Sigmoid colon (tissue), 7 donors: ENCODE measurements around the gene TSNAXIP1. TPM values are rescaled to one million over a fixed set of nuclear protein-coding genes. Genes with fewer than 3 reads are reported as not detected.

Source experiments
- DNase-seq: peaks from one replicate; pipeline ENCODE4 v3.0.0-alpha.2; 2019
- H3K27ac ChIP-seq, 4 donors: fragments of 200-600 bp; sonication (generic); one replicate each; pipeline ENCODE4 v1.5.1; 2016 to 2019; ENCODE audit warnings: mild to moderate bottlenecking in 1 of 4
- H3K27me3 ChIP-seq, 3 donors: fragments of 200-600 bp; sonication (generic); one replicate each; pipeline ENCODE4 v1.5.1; 2019; ENCODE audit warnings: mild to moderate bottlenecking in 1 of 3
- H3K36me3 ChIP-seq, 4 donors: fragments of 200-600 bp; sonication (generic); one replicate each; pipeline ENCODE4 v1.5.1; 2016 to 2019
- H3K4me1 ChIP-seq, 4 donors: fragments of 200-600 bp; sonication (generic); one replicate each; pipeline ENCODE4 v1.5.1; 2017 to 2019
- H3K4me3 ChIP-seq, 4 donors: fragments of 200-600 bp; sonication (generic); one replicate each; pipeline ENCODE4 v1.5.1; 2017 to 2019; ENCODE audit warnings: mild to moderate bottlenecking in 2 of 4, moderate library complexity in 1 of 4
- H3K9me3 ChIP-seq, 4 donors: fragments of 200-600 bp in 3 of 4; sonication (generic) in 3 of 4; one replicate each; pipeline versions ENCODE4 v1.5.1 to v1.6.1; 2013 to 2019
- EP300 ChIP-seq, 4 donors: sonication (generic); formaldehyde crosslinking; IDR thresholded peaks; one replicate each; pipeline ENCODE4 v1.6.1; 2017; ENCODE audit warnings: antibody characterized with exemption in 4 of 4
- POLR2A ChIP-seq, 2 donors: fragments of 450-650 bp; IDR thresholded peaks; one replicate each; pipeline ENCODE4 v1.6.1; 2016; ENCODE audit warnings: antibody characterized with exemption in 2 of 2, mild to moderate bottlenecking in 2 of 2, moderate library complexity in 2 of 2
- POLR2AphosphoS5 ChIP-seq, 4 donors: sonication (generic); formaldehyde crosslinking; IDR thresholded peaks; one replicate each; pipeline ENCODE4 v1.6.1; 2017; ENCODE audit warnings: antibody characterized with exemption in 4 of 4
- WGBS, 2 donors: extraction: QIAGEN DNeasy Blood & Tissue Kit; methylation state at CpG; one replicate each; pipeline ENCODE4 v1.1.7; 2013; 5-methylcytosine and 5-hydroxymethylcytosine counted together
- intact Hi-C: fragments of 100-400 bp; cut with DNase I; formaldehyde crosslinking; loops from one replicate; pipeline ENCODE4 v1.15.1; 2023
- polyA plus RNA-seq, 3 donors: library from polyadenylated mRNA; stranded (reverse); fragments of 200-250 nt; gene quantifications; one replicate each; pipeline ENCODE4 v1.2.3, GENCODE V29; 2013
- total RNA-seq, 4 donors: library from RNA; depleted of rRNA; stranded (reverse); fragments of >200 nt; gene quantifications; one replicate each; pipeline ENCODE4 v1.1.0, GENCODE V29; 2016
- TF ChIP-seq, protein P1 (sequence below), 4 experiments: fragments of 450-650 bp in 3 of 4; fragments of 200-600 bp in 1 of 4; IDR thresholded peaks; one replicate each; pipeline ENCODE4 v1.5.1; 2016 to 2019; ENCODE audit warnings: antibody characterized with exemption in 4 of 4, mild to moderate bottlenecking in 3 of 4, moderate library complexity in 2 of 4
- donor health status: healthy with polysubstance abuse.
- donor health status: Bipolar disorder and iron deficiency.
- donor health status: healthy.

Gene TSNAXIP1
- total and polyA plus RNA-seq, 7 donors, result 0.60 to 2.9 (median 1.4) TPM; not detected in 1

DNA sequence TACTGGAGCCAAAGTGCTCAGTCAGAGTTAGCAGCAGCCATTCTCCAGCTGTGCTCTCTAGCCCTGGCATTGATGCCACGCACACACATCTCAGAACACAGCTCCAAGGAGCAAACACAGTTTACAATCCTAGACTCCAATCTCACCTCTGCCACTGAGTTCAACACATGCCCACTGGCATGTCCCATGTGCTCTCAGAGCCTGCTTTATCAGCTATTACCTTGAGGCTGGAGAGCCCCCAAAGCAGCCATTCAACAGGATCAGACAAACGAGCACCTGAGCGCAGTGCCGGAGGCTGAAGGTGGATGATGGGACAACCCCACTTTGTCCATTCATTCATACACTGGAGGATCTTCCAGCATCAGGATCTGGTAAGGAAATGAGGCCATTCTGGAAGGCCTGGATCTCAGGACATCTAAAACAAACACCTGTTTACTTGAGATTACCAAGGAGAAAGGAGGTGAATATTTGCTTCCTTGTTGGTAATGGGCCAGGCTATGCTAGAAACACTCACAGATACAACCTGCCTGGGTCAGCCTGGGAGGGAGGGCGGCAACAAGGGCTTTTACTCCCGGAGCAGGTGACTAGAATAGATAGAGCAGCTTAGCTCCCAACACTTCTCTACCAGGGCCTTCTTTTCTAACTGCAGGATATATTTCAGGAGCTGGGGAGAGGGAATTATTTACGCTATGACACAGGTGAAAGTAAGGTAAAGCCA lies 25.7 kb upstream of the TSNAXIP1 start:
- no peak overlapping the region for H3K4me3 ChIP-seq
- H3K27me3 ChIP-seq, result no peaks in the 10 kb centered on the region
- no peak overlapping the region for H3K27ac ChIP-seq
- WGBS, 2 donors, result 65 to 83% methylated on average over 7 of the region's 7 CpGs
- TF ChIP-seq POLR2A (IDR thresholded peaks at IDR 0.05), result no peak
- intact Hi-C loops, result loop anchor here (10.0 kb wide), 1 partner anchor 166 kb away; no protein-coding TSS in a partner anchor
- H3K4me1 ChIP-seq, result no peaks in the 10 kb centered on the region
- no peak for DNase-seq
- H3K36me3 ChIP-seq, result no peaks in the 10 kb centered on the region
- H3K9me3 ChIP-seq, result no peaks in the 10 kb centered on the region

DNA sequence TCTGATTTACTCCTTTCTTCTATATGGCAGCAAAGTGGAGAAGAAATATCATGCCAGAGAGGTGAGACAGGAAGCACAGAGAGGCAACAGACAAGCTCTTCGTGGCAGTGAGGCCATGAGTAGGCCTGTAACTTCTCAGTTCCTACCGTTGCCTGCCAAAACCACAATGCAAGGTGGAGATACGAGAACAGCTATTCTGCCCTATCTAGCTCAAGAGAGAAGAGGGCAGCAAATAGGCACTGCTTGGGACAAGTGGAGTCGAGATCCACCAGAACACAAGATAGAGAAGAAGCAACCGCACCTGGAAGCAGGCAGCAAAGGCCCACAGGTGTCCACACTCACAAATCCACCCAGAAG lies 25.1 kb upstream of the TSNAXIP1 start:
- H3K27me3 ChIP-seq, result no peaks in the 10 kb centered on the region
- intact Hi-C loops, result loop anchor here (10.0 kb wide), 1 partner anchor 167 kb away; no protein-coding TSS in a partner anchor
- H3K4me1 ChIP-seq, result no peaks in the 10 kb centered on the region
- H3K9me3 ChIP-seq, result no peaks in the 10 kb centered on the region
- TF ChIP-seq POLR2A (IDR thresholded peaks at IDR 0.05) (no peak), EP300 (IDR thresholded peaks at IDR 0.05) (no peak), POLR2AphosphoS5 (IDR thresholded peaks at IDR 0.05) (no peak)
- TF ChIP-seq, protein P1, sequence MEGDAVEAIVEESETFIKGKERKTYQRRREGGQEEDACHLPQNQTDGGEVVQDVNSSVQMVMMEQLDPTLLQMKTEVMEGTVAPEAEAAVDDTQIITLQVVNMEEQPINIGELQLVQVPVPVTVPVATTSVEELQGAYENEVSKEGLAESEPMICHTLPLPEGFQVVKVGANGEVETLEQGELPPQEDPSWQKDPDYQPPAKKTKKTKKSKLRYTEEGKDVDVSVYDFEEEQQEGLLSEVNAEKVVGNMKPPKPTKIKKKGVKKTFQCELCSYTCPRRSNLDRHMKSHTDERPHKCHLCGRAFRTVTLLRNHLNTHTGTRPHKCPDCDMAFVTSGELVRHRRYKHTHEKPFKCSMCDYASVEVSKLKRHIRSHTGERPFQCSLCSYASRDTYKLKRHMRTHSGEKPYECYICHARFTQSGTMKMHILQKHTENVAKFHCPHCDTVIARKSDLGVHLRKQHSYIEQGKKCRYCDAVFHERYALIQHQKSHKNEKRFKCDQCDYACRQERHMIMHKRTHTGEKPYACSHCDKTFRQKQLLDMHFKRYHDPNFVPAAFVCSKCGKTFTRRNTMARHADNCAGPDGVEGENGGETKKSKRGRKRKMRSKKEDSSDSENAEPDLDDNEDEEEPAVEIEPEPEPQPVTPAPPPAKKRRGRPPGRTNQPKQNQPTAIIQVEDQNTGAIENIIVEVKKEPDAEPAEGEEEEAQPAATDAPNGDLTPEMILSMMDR (IDR thresholded peaks at IDR 0.05), result no peak
- no peak overlapping the region for H3K4me3 ChIP-seq
- no peak overlapping the region for H3K27ac ChIP-seq
- H3K36me3 ChIP-seq, result no peaks in the 10 kb centered on the region
- 59 to 69% methylated on average over 5 of the region's 5 CpGs for WGBS, 2 donors
- DNase-seq, result no peak

DNA sequence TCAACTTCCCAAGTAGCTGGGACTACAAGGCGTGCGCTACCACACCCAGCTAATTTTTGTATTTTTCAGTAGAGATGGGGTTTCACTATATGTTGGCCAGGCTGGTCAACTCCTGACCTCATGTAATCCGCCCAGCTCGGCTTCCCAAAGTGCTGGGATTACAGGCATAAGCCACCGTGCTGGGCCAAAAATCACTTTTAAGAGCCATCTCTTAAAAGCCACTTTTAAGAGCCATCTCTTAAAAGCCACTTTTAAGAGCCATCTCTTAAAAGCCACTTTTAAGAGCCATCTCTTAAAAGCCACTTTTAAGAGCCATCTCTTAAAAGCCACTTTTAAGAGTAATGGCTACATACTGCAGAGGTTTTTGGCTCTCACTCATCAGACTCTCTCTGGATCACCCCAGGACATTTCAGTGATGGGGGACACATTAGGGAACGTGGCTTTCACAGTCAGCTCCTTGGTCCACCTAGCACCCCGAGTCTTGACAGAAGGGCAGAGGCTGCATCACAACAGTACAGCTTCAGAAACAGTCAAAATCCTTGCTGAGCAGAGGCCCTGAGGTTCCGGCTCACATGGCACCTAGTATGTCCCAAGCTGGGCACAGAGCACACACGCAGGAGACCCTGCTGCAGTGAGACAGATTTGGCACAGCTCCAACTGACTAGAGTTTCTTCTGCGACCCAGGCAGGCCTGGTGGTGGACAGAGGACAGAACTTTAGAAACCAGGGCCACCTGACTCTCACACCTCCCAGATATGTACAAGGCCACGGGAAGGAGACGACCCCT lies 23.9 kb upstream of the TSNAXIP1 start:
- H3K36me3 ChIP-seq, result no peaks in the 10 kb centered on the region
- no peaks in the 10 kb centered on the region for H3K27me3 ChIP-seq
- H3K4me1 ChIP-seq, result no peaks in the 10 kb centered on the region
- WGBS, 2 donors, result 89 to 94% methylated on average over 12 of the region's 12 CpGs
- H3K4me3 ChIP-seq, result no peak overlapping the region
- DNase-seq, result no peak
- TF ChIP-seq, protein P1 (IDR thresholded peaks at IDR 0.05), result no peak
- TF ChIP-seq POLR2AphosphoS5 (IDR thresholded peaks at IDR 0.05) (no peak), EP300 (IDR thresholded peaks at IDR 0.05) (no peak), POLR2A (IDR thresholded peaks at IDR 0.05) (no peak)
- H3K27ac ChIP-seq, result no peak overlapping the region
- no peaks in the 10 kb centered on the region for H3K9me3 ChIP-seq
- intact Hi-C loops, result loop anchor here (10.0 kb wide), 1 partner anchor 168 kb away; no protein-coding TSS in a partner anchor

DNA sequence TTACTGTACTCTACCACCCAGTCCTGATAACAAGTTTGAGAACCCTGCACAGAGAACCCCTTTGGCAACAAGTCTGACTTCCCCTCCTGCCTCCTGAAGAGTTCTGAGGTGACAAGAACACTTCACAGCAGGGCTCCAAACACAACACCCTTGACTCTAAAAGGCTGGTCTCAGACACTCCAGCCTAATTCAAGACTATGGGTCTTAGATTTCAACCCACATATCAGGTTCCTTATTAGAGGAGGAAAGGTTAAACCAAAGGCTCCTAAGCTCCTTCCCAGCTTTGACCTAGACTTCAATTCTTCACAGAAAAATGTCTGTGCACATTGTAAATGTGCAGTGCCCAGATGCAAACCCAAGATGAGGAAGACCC lies 23.4 kb upstream of the TSNAXIP1 start:
- TF ChIP-seq POLR2A (IDR thresholded peaks at IDR 0.05), result no peak
- H3K4me3 ChIP-seq, result no peak overlapping the region
- intact Hi-C loops, result loop anchor here (10.0 kb wide), 1 partner anchor 169 kb away; no protein-coding TSS in a partner anchor
- no peaks in the 10 kb centered on the region for H3K27me3 ChIP-seq
- no peaks in the 10 kb centered on the region for H3K36me3 ChIP-seq
- no peak overlapping the region for H3K27ac ChIP-seq
- no peaks in the 10 kb centered on the region for H3K9me3 ChIP-seq
- DNase-seq, result no peak
- no peaks in the 10 kb centered on the region for H3K4me1 ChIP-seq

DNA sequence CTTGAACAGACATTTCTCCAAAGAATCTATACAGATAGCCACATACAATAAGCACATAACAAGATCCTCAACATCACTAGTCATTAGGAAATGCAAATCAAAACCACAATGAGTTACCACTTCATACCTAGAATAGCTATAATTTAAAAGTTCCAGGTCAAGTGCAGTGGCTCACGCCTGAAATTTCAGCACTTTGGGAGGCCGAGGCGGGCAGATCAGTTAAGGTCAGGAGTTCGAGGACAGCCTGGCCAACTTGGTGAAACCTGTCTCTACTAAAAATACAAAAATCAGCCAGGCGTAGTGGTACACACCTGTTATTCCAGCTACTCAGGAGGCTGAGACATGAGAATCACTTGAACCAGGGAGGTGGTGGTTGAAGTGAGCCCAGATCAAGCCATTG lies 20.2 kb upstream of the TSNAXIP1 start:
- no peaks in the 10 kb centered on the region for H3K27me3 ChIP-seq
- H3K27ac ChIP-seq, result no peak overlapping the region
- WGBS, 2 donors, result 89 to 94% methylated on average over 5 of the region's 5 CpGs
- no peaks in the 10 kb centered on the region for H3K4me1 ChIP-seq
- no peak overlapping the region for H3K4me3 ChIP-seq
- no peak for DNase-seq
- no peaks in the 10 kb centered on the region for H3K36me3 ChIP-seq
- no peak for TF ChIP-seq POLR2AphosphoS5 (IDR thresholded peaks at IDR 0.05)
- no peak for TF ChIP-seq EP300 (IDR thresholded peaks at IDR 0.05)
- TF ChIP-seq POLR2A (IDR thresholded peaks at IDR 0.05), result no peak
- TF ChIP-seq, protein P1 (IDR thresholded peaks at IDR 0.05), result no peak
- intact Hi-C loops, result loop anchor here (10.0 kb wide), 1 partner anchor 172 kb away; no protein-coding TSS in a partner anchor
- H3K9me3 ChIP-seq, result no peaks in the 10 kb centered on the region
